ENCODE data around the gene F8. TPM values are rescaled to one million over a fixed set of nuclear protein-coding genes. Genes with fewer than 3 reads are reported as not detected.

The F8 gene
- total and polyA plus RNA-seq, 9 of the 15 experiments (the other 6 are each of a cell fraction or from before 2014, with no cell fraction given), result 0.41 to 3.8 (median 0.91) TPM

GRCh38 chrX:154990496-154990895 lies 32.0 kb downstream of the F8 start:
- Histone ChIP-seq H3K27me3 (ENCODE audit: control insufficient read depth in 2 of 2, insufficient read depth in 2 of 2, low read length in 2 of 2) (no peaks in the 10 kb centered on the region), H3K4me1 (replicated peaks in 1 of 2; ENCODE audit: control insufficient read depth in 2 of 2, insufficient read depth in 2 of 2, low read length in 2 of 2) (0 out of 5 replicates have a peak, but pooled peaks cover 0 to 3% of the 10 kb centered on the region in 2 experiments), H3K4me2 (ENCODE audit: insufficient read depth, low read length) (no peak overlapping the region), H3K27ac (ENCODE audit: extremely low read depth, low read depth, low read length) (no peak overlapping the region), H3K9me1 (ENCODE audit: control insufficient read depth, insufficient read depth, low read length) (no peaks in the 10 kb centered on the region), H3K36me3 (ENCODE audit: control insufficient read depth, insufficient read depth, low read length) (no peaks in the 10 kb centered on the region), H3K9ac (ENCODE audit: insufficient read depth in 1 of 2, low read depth in 2 of 2, low read length in 2 of 2) (no peak overlapping the region), H3K9me3 (replicated peaks; ENCODE audit: control insufficient read depth, insufficient read depth, low read depth, low read length) (no peaks in the 10 kb centered on the region), H3K4me3 (no peak overlapping the region), H3K79me2 (ENCODE audit: control insufficient read depth, insufficient read depth, low read length) (no peaks in the 10 kb centered on the region), H2AFZ (ENCODE audit: low read depth, low read length) (no peak overlapping the region), H4K20me1 (replicated peaks; ENCODE audit: control insufficient read depth, insufficient read depth, low read length) (no peaks in the 10 kb centered on the region; the same call in 1 of the 2 replicates)
- ChIA-PET POLR2A (interaction anchor here (1.6 kb wide), 1 partner anchor 38 kb away, joined by 4 read pairs; no protein-coding TSS in a partner anchor), CTCF (ENCODE audit: low intra/inter-chr PET ratio) (no interaction called here)
- TF ChIP-seq LEF1 (IDR thresholded peaks at IDR 0.05) (no peak), ZNF318 (IDR thresholded peaks at IDR 0.05; ENCODE audit: borderline replicate concordance in 1 of 2, low read depth in 1 of 2) (no peak), ZNF133 (CRISPR knock-in tag; IDR thresholded peaks at IDR 0.05) (no peak), THRAP3 (IDR thresholded peaks at IDR 0.05; ENCODE audit: borderline replicate concordance) (no peak), ZNF436 (CRISPR knock-in tag; IDR thresholded peaks at IDR 0.05) (no peak), PYGO2 (tag; IDR thresholded peaks at IDR 0.05) (no peak)
- intact Hi-C loops (cut with micrococcal nuclease) (no loop called here), in situ Hi-C loops (cut with MboI) (no loop called here)
- no peak for FAIRE-seq
- BruUV-seq (replicated peaks), result no TSS peak
- no peak for ATAC-seq
- whole genome bisulfite sequencing (ENCODE audit: insufficient coverage, low coverage, missing lambda C conversion rate), result 48% methylated on average over 3 of the region's 3 CpGs
- no peak for DNase-seq (ENCODE audit: extremely low read depth in 1 of 4, low spot score in 3 of 4)

All from K562 (cell line).